Epithelial cell of esophagus (primary cell): Measurements from ENCODE around the gene PPM1N.

Source experiments
- DNase-seq: peaks from one replicate; pipeline ENCODE4 v3.0.0; 2010; ENCODE audit warnings: low read depth
- H3K4me3 ChIP-seq: 2 replicates; pipeline ENCODE4 v1.5.1; 2011; ENCODE audit warnings: mild to moderate bottlenecking, low read length, control low read depth
- CTCF ChIP-seq: IDR thresholded peaks from 2 replicates; pipeline ENCODE4 v1.5.1; 2011; ENCODE audit warnings: low read depth, mild to moderate bottlenecking, low read length, control low read depth, inconsistent platforms; ENCODE audit not compliant: insufficient read depth; ENCODE audit errors: missing control alignments

PPM1N gene

GRCh38 chr19:45456500-45456815 is 41.8 kb upstream of the PPM1N start:
- no peak for DNase-seq
- H3K4me3 ChIP-seq, result no peak overlapping the region
- TF ChIP-seq CTCF, result no peak

GRCh38 chr19:45457776-45458175 is 40.5 kb upstream of the PPM1N start:
- no peak for TF ChIP-seq CTCF
- DNase-seq, result no peak
- H3K4me3 ChIP-seq, result no peak overlapping the region

GRCh38 chr19:45460807-45461347 is 37.4 kb upstream of the PPM1N start:
- no peak overlapping the region for H3K4me3 ChIP-seq
- TF ChIP-seq CTCF, result no peak
- no peak for DNase-seq

GRCh38 chr19:45462174-45462573 is 36.1 kb upstream of the PPM1N start:
- no peak overlapping the region for H3K4me3 ChIP-seq
- DNase-seq, result no peak
- TF ChIP-seq CTCF, result no peak

- no peak for DNase-seq
- TF ChIP-seq CTCF, result no peak
- no peak overlapping the region for H3K4me3 ChIP-seq
These were observed 35.0 kb upstream of the PPM1N start for GRCh38 chr19:45463241-45463640.

GRCh38 chr19:45464274-45464673 is 34.0 kb upstream of the PPM1N start:
- no peak for TF ChIP-seq CTCF
- no peak overlapping the region for H3K4me3 ChIP-seq
- no peak for DNase-seq

- no peak for TF ChIP-seq CTCF
- DNase-seq, result no peak
- H3K4me3 ChIP-seq, result no peak overlapping the region
These were observed 33.3 kb upstream of the PPM1N start for GRCh38 chr19:45464852-45465441.
